Stimulated activated CD4-positive, alpha-beta T cell treated with anti-CD3 and anti-CD28 coated beads, Interleukin-1b, Interleukin-23, amount 100 ng/mL, for 48 hours (primary cell): ENCODE data around the gene FAM200A.
"Not testable (repeated sequence)": the region's sequence is repeated elsewhere in the genome, so short reads cannot be mapped to it uniquely, and the experiment has no call there.

Experiments used
- DNase-seq: peaks from one replicate; pipeline ENCODE4 v3.0.0-alpha.2; 2020

Gene FAM200A

GRCh38 chr7:99551767-99552463 is at the start of gene FAM200A:
TSS of gene FAM200A (minus strand) at chr7:99552114. CDS start at chr7:99548407, 3,707 bp downstream.
- peak; percentile 83 for DNase-seq

DNA sequence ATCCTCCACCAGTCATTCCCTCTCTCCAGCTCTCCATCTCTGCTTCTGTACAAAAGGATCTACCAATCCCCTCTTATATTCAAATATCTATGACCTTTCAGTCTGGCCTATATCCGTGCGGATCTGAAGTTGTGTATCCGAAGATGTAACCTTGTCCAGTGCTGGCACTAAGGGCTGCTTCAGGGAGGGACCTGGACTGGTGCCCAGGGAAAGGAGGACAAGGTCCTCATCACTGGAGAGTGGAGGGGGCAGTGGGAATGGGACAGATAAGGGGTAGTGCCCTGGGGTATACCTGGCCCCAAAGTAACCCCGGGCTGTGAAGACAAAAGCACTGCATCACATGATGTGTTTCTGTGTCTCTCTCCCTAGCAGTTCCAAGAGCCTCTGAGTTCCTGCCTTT is 47.9 kb upstream of the FAM200A start:
- no peak for DNase-seq

DNA sequence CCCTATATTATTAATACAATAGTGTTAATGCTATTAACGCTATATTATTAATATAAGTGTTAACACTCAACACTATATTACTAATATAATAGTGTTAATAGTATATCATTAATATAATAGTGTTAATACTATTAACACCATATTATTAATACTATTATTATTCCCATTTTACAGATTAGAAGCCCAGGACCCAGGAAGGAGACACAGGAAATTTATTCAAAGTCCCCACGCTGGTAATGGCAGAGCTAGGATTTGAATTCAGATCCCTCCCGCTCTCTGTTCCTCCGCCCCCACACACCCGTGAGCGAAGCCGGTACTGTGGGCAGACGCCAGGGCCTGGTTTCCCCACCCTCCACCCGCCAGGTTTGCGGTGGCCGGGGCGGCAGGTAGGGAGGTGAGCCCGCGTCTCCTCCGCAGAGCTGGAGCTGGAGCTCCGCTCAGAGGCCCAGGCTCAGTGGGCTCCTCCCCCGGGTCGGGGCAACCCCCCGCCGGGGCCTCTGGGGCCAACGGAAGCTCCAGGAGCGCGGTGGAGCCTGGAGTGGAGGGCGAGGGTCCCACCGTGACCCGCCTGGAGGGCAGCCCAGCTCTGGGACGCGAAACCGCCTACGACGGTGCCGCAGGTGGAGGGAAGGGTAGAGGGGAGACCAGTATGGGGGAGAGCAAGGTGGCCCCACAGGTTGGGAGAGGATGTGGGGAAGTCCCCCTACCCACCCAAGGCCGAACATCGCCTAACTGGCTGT is 46.0 kb upstream of the FAM200A start, which contains the start of gene TMEM225B:
TSS of gene TMEM225B (plus strand) at position 506 of the 740 bp plus-strand sequence. CDS start 6,122 bp downstream, outside the sequence.
- no peak for DNase-seq

- DNase-seq = no peak
These were observed 44.6 kb upstream of the FAM200A start for GRCh38 chr7:99596408-99596955.

DNA sequence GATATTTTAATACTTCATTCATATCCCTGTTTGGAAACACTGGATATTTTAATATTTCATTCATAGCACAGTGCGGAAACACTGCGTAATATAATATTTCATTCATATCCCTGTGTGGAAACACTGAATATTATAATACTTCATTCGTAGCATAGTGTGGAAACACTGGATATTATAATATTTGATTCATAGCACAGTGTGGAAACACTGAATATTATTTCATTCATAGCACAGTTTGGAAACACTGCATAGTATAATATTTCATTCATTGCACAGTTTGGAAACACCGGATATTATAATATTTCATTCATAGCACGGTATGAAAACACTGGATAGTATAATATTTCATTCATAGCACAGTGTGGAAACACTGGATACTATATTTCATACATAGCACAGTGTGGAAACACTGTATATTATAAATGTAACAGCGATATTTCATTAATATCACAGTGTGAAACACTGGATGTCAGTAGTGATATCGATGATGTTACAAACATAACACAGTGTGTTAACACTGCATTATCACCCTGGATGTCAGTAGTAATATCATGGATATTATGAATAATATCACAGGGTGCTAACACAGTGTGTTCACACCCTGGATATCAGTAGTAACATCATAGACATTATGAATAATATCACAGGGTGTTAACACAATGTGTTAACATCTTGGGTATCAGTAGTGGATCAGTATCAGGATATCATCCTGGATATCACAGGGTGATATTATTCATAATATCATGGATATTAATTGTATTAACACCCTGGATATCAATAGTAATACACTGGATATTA is 43.2 kb upstream of the FAM200A start:
- DNase-seq = no peak

DNA sequence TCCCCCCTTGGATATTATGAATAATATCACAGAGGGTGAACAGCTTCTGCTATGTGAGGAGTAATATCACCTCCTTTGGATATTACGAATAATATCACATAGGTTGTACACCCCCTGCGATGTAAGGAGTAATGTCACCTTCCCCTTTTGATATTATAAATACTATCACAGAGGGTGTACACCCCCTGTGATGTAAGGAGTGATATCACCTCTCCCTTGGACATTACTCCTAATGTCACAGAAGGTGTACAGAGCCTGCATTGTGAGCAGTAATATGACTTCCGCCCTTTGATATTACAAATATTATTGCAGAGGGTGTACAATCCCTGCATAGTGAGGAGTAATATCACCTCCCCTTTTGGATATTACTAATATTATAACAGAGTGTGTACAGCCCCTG is 37.0 kb upstream of the FAM200A start:
- no peak for DNase-seq

DNA sequence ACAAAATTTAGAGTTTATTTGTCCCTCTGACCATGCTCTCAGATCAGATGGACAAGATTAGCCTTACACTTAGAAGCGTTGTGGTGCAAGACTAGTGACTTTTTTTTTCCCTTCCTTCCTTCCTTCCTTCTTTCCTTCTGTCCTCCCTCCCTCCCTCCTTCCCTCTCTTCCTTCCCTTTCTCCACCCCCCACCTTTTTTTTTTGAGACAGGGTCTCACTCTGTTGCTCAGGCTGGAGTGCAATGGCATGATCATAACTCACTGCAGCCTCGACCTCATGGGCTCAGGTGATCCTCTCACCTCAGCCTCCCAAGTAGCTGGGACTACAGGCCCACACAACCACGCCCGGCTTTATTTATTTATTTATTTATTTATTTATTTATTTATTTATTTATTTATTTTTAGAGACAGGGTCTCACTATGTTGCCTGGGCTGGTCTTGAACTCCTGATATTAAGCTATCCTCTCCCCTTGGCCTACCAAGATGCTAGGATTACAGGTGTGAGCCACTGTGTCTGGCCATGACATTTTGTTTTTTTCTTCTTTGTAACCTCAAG is 28.9 kb upstream of the FAM200A start:
- DNase-seq = not testable (repeated sequence)

GRCh38 chr7:99579956-99580777 is 28.3 kb upstream of the FAM200A start:
- DNase-seq = peak; percentile 36

GRCh38 chr7:99579281-99579955 is 27.5 kb upstream of the FAM200A start:
- no peak for DNase-seq

DNA sequence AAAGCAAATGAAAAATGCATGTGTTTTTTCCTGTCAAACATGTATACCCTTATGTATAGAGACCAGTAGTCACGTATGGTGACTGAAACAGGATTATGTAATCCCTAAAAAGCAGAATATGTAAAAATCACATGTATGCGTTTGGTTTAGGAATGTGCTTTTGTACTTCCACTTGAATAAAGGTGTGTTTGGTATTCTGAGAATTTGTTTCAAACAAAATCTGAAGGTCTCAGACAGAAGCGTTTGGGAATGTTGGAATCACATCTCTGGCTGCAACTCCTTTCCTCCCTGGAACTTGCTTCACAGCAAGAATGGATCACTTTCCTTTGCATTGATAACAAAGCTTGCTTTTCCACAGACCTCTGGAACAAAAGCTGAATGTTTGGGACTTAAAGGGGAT is 24.3 kb upstream of the FAM200A start:
- DNase-seq = no peak

- no peak for DNase-seq
These were observed 21.3 kb upstream of the FAM200A start for GRCh38 chr7:99573257-99573656.

GRCh38 chr7:99571768-99572167 is 19.9 kb upstream of the FAM200A start:
- DNase-seq = no peak

DNA sequence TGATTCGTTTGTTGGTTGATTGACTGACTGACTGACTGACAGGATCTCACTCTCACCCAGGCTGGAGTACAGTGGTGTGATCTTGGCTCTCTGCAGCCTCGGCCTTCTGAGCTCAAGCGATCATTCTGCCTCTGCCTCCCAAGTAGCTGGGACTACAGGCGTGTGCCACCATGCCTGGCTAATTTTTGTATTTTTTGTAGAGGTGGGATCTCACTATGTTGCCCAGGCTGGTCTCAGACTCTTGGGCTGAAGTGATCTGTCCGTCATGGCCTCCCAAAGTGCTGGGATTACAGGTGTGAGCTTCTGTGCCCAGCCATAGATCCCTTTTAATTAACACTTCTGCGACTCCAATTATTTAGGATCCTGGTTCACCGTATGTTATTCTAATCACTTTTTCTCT is 16.9 kb upstream of the FAM200A start:
- DNase-seq = not testable (repeated sequence)

- no peak for DNase-seq
These were observed 11.7 kb upstream of the FAM200A start for GRCh38 chr7:99563650-99564049.

GRCh38 chr7:99562832-99563231 is 10.9 kb upstream of the FAM200A start:
- DNase-seq = peak; percentile 63

- no peak for DNase-seq
These were observed 10.3 kb upstream of the FAM200A start for GRCh38 chr7:99562114-99562784.

GRCh38 chr7:99561737-99562051 is 9.8 kb upstream of the FAM200A start:
- DNase-seq = no peak

DNA sequence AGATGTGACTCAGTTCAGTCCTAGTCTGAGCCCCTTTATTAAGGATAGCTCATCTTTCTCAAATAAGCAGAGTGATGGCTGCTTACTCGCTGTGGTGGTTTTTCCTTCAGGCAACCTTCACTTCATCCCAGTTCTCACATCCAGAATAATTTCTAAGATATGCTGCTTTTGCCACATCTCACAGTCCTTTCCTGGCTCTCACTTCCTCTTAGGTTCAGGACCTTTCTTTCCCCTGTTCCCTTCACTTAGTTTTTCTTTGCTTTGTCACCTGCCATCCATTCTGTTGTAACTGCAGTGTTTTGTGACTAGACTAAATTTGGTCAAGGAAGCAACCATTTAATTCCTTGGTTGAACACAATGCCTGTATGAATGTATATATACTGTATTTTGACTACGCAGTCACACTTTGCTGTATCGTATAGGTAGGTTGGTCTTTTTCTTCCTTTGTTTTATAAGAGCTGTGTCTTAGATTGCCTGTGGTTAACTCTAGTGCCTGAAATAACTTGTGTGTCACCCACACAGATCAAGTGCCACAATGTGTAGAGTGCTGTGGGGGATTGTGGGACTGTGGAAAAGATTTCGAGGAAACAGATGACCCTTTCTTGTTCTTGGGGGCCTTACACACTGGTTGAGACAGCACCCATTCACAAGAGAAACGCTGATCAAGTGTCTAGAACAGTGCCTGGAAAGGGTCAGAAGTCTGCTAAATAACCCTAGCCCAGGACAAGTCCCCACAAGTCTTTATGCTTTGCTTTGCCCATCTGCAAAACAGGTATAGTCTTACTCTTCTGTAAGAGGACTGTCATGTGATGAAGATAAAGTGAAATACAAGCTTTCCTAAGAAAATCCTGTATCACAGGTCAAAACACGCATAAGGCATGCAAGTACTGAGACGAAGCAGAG is 9.2 kb upstream of the FAM200A start:
- no peak for DNase-seq

DNA sequence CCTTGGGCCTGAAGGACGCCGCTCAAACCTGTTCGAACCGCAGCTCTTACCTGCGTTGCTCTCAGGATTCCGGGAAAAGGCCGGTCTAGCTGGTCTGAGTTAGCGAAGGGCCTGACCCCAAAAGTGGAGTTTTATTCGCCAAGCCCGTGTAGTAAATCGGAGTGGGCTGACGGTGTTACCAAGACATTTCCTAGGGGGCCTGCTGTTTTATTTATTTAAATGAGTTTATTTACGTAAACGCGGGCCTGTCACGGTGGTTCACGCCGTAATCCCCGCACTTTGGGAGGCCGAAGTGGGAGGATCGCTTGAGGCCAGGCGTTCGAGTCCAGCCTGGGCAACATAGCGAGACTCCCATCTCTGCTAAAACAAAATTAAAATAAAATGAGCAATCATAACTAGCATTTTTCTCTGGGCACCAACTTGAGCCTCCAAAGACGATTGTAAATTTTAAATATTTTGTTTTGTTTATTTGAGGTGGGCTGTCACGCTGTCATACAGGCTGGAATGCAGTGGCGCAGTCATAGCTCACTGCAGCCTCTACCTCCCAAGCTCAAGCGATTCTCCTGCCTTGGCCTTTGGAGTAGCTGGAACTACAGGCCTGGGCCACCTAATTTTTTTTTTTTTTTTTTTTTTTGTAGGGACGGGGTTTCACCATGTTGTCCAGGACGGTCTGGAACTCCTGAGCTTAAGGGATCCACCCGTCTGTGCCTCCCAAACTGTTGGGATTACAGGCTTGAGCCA is 7.4 kb upstream of the FAM200A start:
- DNase-seq = no peak
